A204.1 (cell line): ENCODE results near the gene MYO10.
"Not testable (repeated sequence)": the region's sequence is repeated elsewhere in the genome, so short reads cannot be mapped to it uniquely, and the experiment has no call there.

Experiments
- FAIRE-seq: peaks from 2 replicates; lab custom pipeline; 2012; peaks lifted over from hg19 to GRCh38; lab: Jason Lieb, UNC

The MYO10 gene

GRCh38 chr5:16936150-16936988, at the start of gene MYO10:
MYO10 (minus strand) TSS chr5:16936288; CDS start chr5:16935808, 480 bp downstream.
- FAIRE-seq, result no peak

- FAIRE-seq, result not testable (repeated sequence)
Observed at GRCh38 chr5:16985304-16985703, 49.2 kb upstream of the MYO10 start.

DNA sequence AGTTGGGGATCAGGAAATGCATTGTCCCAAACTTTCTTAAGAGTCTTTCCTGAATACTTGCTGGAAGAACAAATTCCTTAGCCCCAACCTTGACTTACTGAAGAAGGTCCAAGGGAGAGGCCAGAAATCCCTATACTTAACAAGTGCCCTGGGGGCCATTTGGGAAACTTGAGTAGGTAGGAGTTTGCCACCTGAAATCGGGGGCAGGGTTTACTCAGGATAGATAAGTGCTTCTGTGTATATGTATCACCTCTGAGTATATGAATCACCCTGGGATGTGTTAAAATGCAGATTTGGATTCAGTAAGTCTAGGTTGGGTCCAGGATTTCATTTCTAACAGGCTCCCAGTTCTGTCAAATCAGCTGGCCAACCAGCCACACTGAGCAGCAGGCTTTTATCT, 47.9 kb upstream of the MYO10 start:
- FAIRE-seq, result no peak

- FAIRE-seq, result no peak
Observed at GRCh38 chr5:16983022-16983639, 47.0 kb upstream of the MYO10 start.

DNA sequence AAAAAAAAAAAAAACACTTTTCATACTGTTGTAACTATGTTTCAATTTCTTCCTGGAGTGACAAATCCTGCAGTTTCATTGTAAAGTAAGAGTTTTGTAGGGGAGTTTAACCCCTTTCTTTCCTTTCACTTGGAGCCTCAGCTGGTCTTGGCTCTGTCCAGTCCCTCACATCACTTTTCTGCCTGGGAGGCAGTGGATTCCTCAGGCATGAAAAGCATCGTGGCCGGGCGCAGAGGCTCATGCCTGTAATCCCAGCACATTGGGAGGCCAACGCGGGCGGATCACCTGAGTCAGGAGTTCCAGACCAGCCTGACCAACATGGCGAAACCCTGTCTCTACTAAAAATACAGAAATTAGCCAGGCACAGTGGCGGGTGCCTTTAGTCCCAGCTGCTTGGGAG, 45.6 kb upstream of the MYO10 start:
- FAIRE-seq, result no peak

- FAIRE-seq, result no peak
Observed at GRCh38 chr5:16980983-16981382, 44.9 kb upstream of the MYO10 start.

- FAIRE-seq, result no peak
Observed at GRCh38 chr5:16978296-16978695, 42.2 kb upstream of the MYO10 start.

DNA sequence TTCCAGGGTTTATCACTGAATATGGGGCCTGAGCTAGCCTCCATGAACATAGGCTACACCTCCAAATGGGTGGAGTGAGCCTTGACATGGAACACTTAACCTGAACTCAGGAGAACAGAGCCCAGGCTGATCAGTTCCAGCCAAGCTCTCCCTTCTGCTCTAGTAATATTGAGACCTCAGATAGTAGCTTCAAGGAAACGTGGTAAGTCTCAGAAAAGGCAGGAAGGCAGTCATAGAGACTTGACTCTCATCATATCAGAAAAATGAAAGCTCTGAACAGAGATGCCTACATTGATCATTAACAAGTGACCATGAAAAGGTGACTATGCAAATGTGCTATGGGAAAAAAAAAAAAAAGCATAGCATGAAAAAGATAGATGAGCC, 40.5 kb upstream of the MYO10 start:
- no peak for FAIRE-seq

DNA sequence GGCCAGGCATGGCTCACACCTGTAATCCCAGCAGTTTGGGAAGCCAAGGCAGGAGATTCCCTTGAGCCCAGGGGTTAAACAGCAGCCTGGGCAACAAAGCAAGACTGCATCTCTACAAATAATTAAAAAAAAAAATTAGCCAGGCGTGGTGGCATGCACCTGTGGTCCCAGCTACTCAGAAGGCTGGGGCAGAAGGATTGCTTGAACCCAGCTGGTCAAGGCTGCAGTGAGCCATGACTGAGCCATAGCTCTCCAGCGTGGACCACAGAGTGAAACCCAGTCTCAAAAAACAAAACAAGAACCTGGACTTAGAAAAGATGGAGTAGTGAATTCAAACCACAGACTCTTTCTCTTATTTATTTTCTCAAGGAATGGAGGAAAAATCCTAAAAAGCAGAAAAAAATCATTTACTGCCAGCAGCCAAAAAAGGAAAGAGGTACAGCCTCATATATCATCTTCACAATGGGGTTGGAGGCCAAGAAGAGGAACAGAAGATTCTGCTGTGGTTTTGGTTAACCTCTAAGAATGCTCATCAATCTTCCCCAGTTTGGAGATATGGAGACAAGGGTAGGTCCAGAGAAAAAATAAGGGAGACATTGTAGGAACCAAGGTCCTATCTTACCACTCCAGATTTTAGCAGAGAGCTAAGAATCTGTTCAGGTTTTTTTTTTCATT, 40.0 kb upstream of the MYO10 start:
- FAIRE-seq, result no peak

- no peak for FAIRE-seq
Observed at GRCh38 chr5:16974981-16975380, 38.9 kb upstream of the MYO10 start.

- no peak for FAIRE-seq
Observed at GRCh38 chr5:16970826-16971225, 34.7 kb upstream of the MYO10 start.

- FAIRE-seq, result no peak
Observed at GRCh38 chr5:16970260-16970659, 34.2 kb upstream of the MYO10 start.

GRCh38 chr5:16965581-16965980, 29.5 kb upstream of the MYO10 start:
- FAIRE-seq, result no peak

GRCh38 chr5:16963821-16964220, 27.7 kb upstream of the MYO10 start:
- FAIRE-seq, result no peak

DNA sequence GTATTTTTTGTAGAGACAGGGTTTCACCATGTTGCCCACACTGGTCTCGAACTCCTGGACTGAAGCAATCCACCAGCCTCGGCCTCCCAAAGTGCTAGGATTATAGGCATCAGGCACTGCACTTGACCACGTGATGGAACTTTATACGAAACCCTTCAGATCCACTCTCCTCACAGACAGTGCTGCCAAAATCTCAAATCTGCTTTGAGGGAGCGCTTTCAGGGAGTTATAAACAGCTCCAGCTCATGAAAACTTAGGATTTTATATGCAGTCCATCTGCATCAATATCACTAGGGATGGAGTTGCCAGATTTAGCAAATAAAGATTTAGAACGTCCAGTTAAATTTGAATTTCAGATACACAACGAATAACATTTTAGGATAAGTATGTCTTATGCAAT, 25.0 kb upstream of the MYO10 start:
- no peak for FAIRE-seq

- FAIRE-seq, result no peak
Observed at GRCh38 chr5:16957304-16958196, 21.5 kb upstream of the MYO10 start.

- no peak for FAIRE-seq
Observed at GRCh38 chr5:16953729-16954128, 17.6 kb upstream of the MYO10 start.

GRCh38 chr5:16952968-16953671, 17.0 kb upstream of the MYO10 start:
- no peak for FAIRE-seq

GRCh38 chr5:16946725-16947124, 10.6 kb upstream of the MYO10 start:
- no peak for FAIRE-seq

DNA sequence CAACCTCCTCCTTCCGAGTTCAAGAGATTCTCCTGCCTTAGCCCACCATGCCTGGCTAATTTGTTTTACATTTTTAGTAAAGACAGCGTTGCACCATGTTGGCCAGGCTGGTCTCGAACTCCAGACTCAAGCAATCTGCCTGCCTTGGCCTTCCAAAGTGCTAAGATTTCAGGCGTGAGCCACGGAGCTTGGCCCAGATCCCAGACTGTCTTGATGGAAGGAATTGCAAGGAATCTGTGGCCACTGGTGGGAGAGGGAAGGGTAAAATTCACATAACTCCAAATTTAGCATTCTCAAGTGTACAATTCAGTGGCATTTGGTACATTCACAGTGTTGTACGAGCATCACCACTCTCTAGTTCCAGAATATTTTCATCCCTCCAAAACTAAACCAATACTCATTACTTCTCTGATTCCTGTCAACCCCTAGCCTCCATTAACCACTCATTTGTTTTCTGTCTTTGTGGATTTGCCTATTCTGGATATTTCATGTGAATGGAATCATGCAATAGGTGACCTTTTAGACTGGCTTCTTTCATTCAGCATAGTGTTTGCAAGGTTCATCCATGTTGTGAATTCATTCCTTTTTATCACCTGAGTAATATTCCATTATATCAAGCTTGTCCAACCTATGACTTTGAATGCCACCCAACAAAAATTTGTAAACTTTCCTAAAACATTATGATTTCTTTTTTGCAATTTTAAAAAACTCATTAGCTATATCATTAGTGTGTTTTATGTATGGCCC, 8.9 kb upstream of the MYO10 start:
- FAIRE-seq, result no peak
